MM.1S (cell line): ENCODE results near the gene NEBL.
"Not testable (repeated sequence)": the region's sequence is repeated elsewhere in the genome, so short reads cannot be mapped to it uniquely, and the experiment has no call there.

Experiments used
- DNase-seq: peaks from one replicate; pipeline ENCODE4 v3.0.0-alpha.2; 2015
- H2AFZ ChIP-seq: fragments of 300-600 bp; sonication (generic); 2 replicates; pipeline ENCODE4 v1.6.0; 2016; ENCODE audit warnings: antibody characterized with exemption, low read length
- H3F3A ChIP-seq: fragments of 300-600 bp; sonication (generic); 2 replicates; pipeline ENCODE4 v1.6.1; 2016; ENCODE audit warnings: mild to moderate bottlenecking, antibody characterized with exemption, low read length, moderate library complexity, mixed read lengths; ENCODE audit not compliant: insufficient read depth
- H3K27ac ChIP-seq: fragments of 300-600 bp; sonication (generic); 2 replicates; pipeline ENCODE4 v1.5.1; 2016; ENCODE audit warnings: mild to moderate bottlenecking, low read length
- H3K27me3 ChIP-seq: fragments of 300-600 bp; sonication (generic); replicated peaks from 2 replicates; pipeline ENCODE4 v1.6.0; 2016; ENCODE audit warnings: low read length; ENCODE audit not compliant: insufficient read depth
- H3K36me3 ChIP-seq: fragments of 300-600 bp; sonication (generic); replicated peaks from 2 replicates; pipeline ENCODE4 v1.6.1; 2016; ENCODE audit warnings: mild to moderate bottlenecking, low read length, mixed read lengths; ENCODE audit not compliant: insufficient read depth
- H3K4me1 ChIP-seq: fragments of 300-600 bp; sonication (generic); 2 replicates; pipeline ENCODE4 v1.6.1; 2016; ENCODE audit warnings: low read length, mixed read lengths
- H3K4me2 ChIP-seq: fragments of 300-600 bp; sonication (generic); 2 replicates; pipeline ENCODE4 v1.6.0; 2016; ENCODE audit warnings: low read depth, low read length
- H3K4me3 ChIP-seq: fragments of 300-600 bp; sonication (generic); 2 replicates; pipeline ENCODE4 v1.5.1; 2016; ENCODE audit warnings: low read length, mixed read lengths
- H3K79me2 ChIP-seq: fragments of 300-600 bp; sonication (generic); 2 replicates; pipeline ENCODE4 v1.6.1; 2016; ENCODE audit warnings: mixed run types, low read length, mixed read lengths
- H3K9ac ChIP-seq: fragments of 300-600 bp; sonication (generic); 2 replicates; pipeline ENCODE4 v1.6.1; 2016; ENCODE audit warnings: low read length, mixed read lengths
- H3K9me2 ChIP-seq: fragments of 300-600 bp; sonication (generic); replicated peaks from 2 replicates; pipeline ENCODE4 v1.6.1; 2016; ENCODE audit warnings: mild to moderate bottlenecking, low read length, mixed read lengths; ENCODE audit not compliant: insufficient read depth
- H3K9me3 ChIP-seq: fragments of 300-600 bp; sonication (generic); replicated peaks from 2 replicates; pipeline ENCODE4 v1.6.1; 2016; ENCODE audit warnings: mild to moderate bottlenecking, low read length, mixed read lengths; ENCODE audit not compliant: insufficient read depth
- H4K20me1 ChIP-seq: fragments of 300-600 bp; sonication (generic); 2 replicates; pipeline ENCODE4 v1.6.1; 2016; ENCODE audit warnings: mild to moderate bottlenecking, low read length, moderate library complexity, mixed read lengths; ENCODE audit not compliant: insufficient read depth
- CTCF ChIP-seq: fragments of 300-600 bp; sonication (generic); IDR thresholded peaks from 2 replicates; pipeline ENCODE4 v1.5.1; 2016; ENCODE audit warnings: antibody characterized with exemption, low read length, mixed read lengths
- EZH2 ChIP-seq: fragments of 300-600 bp; sonication (generic); optimal IDR thresholded peaks from 2 replicates; pipeline ENCODE3; 2017; ENCODE audit warnings: low read depth, mild to moderate bottlenecking, antibody characterized with exemption, low read length, mixed read lengths
- EZH2phosphoT487 ChIP-seq: fragments of 300-600 bp; sonication (generic); IDR thresholded peaks from 2 replicates; pipeline ENCODE4 v1.6.1; 2018; ENCODE audit warnings: antibody characterized with exemption, low read length

Gene NEBL

GRCh38 chr10:20897146-20897825, at the start of gene NEBL:
NEBL (minus strand) TSS chr10:20897311; CDS start chr10:20897205, 106 bp downstream.
- DNase-seq = no peak
- no peak within 1 kb of the TSS for H3K27ac ChIP-seq
- no peak within 1 kb of the TSS for H3K4me2 ChIP-seq
- no peak for TF ChIP-seq CTCF
- no peak for TF ChIP-seq EZH2phosphoT487
- TF ChIP-seq EZH2 = no peak
- no peaks in the 10 kb centered on the region for H3K4me1 ChIP-seq
- H3K9ac ChIP-seq = no peak within 1 kb of the TSS
- H2AFZ ChIP-seq = no peak within 1 kb of the TSS
- H3K36me3 ChIP-seq = no peaks in the 10 kb centered on the region
- H3K79me2 ChIP-seq = no peaks in the 10 kb centered on the region
- H3K9me3 ChIP-seq = no peaks in the 10 kb centered on the region
- H4K20me1 ChIP-seq = no peaks in the 10 kb centered on the region
- H3K4me3 ChIP-seq = no peak within 1 kb of the TSS
- no peaks in the 10 kb centered on the region for H3K27me3 ChIP-seq
- no peaks in the 10 kb centered on the region for H3F3A ChIP-seq
- no peaks in the 10 kb centered on the region for H3K9me2 ChIP-seq

- no peaks in the 10 kb centered on the region for H3K79me2 ChIP-seq
- H3K9ac ChIP-seq = no peak overlapping the region
- no peak overlapping the region for H3K4me3 ChIP-seq
- no peaks in the 10 kb centered on the region for H4K20me1 ChIP-seq
- no peak overlapping the region for H3K4me2 ChIP-seq
- TF ChIP-seq CTCF (no peak), EZH2phosphoT487 (no peak), EZH2 (no peak)
- no peaks in the 10 kb centered on the region for H3K9me3 ChIP-seq
- H3K27me3 ChIP-seq = no peaks in the 10 kb centered on the region
- H3K27ac ChIP-seq = no peak overlapping the region
- H3K36me3 ChIP-seq = no peaks in the 10 kb centered on the region
- no peaks in the 10 kb centered on the region for H3F3A ChIP-seq
- no peaks in the 10 kb centered on the region for H3K9me2 ChIP-seq
- H3K4me1 ChIP-seq = peaks cover 7% of the 10 kb centered on the region; the same call in 1 of the 2 replicates
- DNase-seq = no peak
- H2AFZ ChIP-seq = no peak overlapping the region
Observed at GRCh38 chr10:20945546-20946332, 48.6 kb upstream of the NEBL start.

GRCh38 chr10:20944789-20945502, 47.8 kb upstream of the NEBL start:
- no peaks in the 10 kb centered on the region for H3F3A ChIP-seq
- DNase-seq = no peak
- H3K27ac ChIP-seq = no peak overlapping the region

GRCh38 chr10:20939414-20939813, 42.3 kb upstream of the NEBL start:
- not testable (repeated sequence) for H3K27me3 ChIP-seq, H4K20me1 ChIP-seq, H3K4me2 ChIP-seq, DNase-seq, H2AFZ ChIP-seq, H3K9me2 ChIP-seq, H3K4me3 ChIP-seq, H3K36me3 ChIP-seq, H3K79me2 ChIP-seq, H3K9me3 ChIP-seq, H3F3A ChIP-seq, H3K4me1 ChIP-seq, H3K9ac ChIP-seq, H3K27ac ChIP-seq

More at GRCh38 chr10:20944789-20945502, 47.8 kb upstream of the NEBL start:
- no peaks in the 10 kb centered on the region for H3K9me3 ChIP-seq
- H3K4me2 ChIP-seq = no peak overlapping the region
- H3K4me1 ChIP-seq = peaks cover 7% of the 10 kb centered on the region; the same call in 1 of the 2 replicates
- no peaks in the 10 kb centered on the region for H4K20me1 ChIP-seq
- H3K4me3 ChIP-seq = no peak overlapping the region
- H3K9ac ChIP-seq = no peak overlapping the region
- TF ChIP-seq CTCF = no peak
- TF ChIP-seq EZH2 = no peak
- no peak for TF ChIP-seq EZH2phosphoT487
- H3K36me3 ChIP-seq = no peaks in the 10 kb centered on the region
- no peaks in the 10 kb centered on the region for H3K9me2 ChIP-seq
- no peaks in the 10 kb centered on the region for H3K79me2 ChIP-seq
- no peak overlapping the region for H2AFZ ChIP-seq
- H3K27me3 ChIP-seq = no peaks in the 10 kb centered on the region
